Lower lobe of right lung (tissue), 2 donors: ENCODE measurements around the gene SLC7A6. TPM values are rescaled to one million over a fixed set of nuclear protein-coding genes. Genes with fewer than 3 reads are reported as not detected.

ENCODE experiments used
- ATAC-seq, 2 donors: fragments of 200-7000 bp; cut with Tn5 transposase; one replicate each; pipeline ENCODE4 v1.9.1; 2020 to 2022; ENCODE audit warnings: mild to moderate bottlenecking in 2 of 2, moderate library complexity in 2 of 2
- DNase-seq: peaks from one replicate; pipeline ENCODE4 v3.0.0-alpha.2; 2020
- H3K27ac ChIP-seq: fragments of 200-600 bp; one replicate; pipeline ENCODE4 v1.8.0; 2022
- H3K27me3 ChIP-seq: fragments of 200-600 bp; one replicate; pipeline ENCODE4 v1.8.0; 2022; ENCODE audit warnings: low read depth
- H3K36me3 ChIP-seq: fragments of 200-600 bp; one replicate; pipeline ENCODE4 v1.8.0; 2022; ENCODE audit warnings: mild to moderate bottlenecking
- H3K4me1 ChIP-seq: fragments of 200-600 bp; one replicate; pipeline ENCODE4 v1.8.0; 2022
- H3K4me3 ChIP-seq: fragments of 200-600 bp; one replicate; pipeline ENCODE4 v1.8.0; 2022; ENCODE audit warnings: mild to moderate bottlenecking
- H3K9me3 ChIP-seq: fragments of 200-600 bp; one replicate; pipeline ENCODE4 v1.8.0; 2022
- intact Hi-C: fragments of 100-400 bp; cut with DNase I; formaldehyde crosslinking; loops from one replicate; pipeline ENCODE4 v1.11.0; 2022
- total RNA-seq: library from RNA; stranded (reverse); fragmentation: NEBNext Ultra II Directional; extraction: Animal tissue kit (Norgen Biotek cat#: 25700); gene quantifications from one replicate; pipeline ENCODE4 v1.2.1, GENCODE V29; 2021
- TF ChIP-seq, protein P1 (sequence below): fragments of 200-600 bp; IDR thresholded peaks from one replicate; pipeline ENCODE4 v1.8.0; 2022; ENCODE audit warnings: antibody characterized with exemption, mild to moderate bottlenecking
- donor health status: DM: no; HTN: yes; CAD: no; lungs with severe emphysema.

SLC7A6 gene
- total RNA-seq, 1 donor from 2014 or later = 47.1 TPM

DNA sequence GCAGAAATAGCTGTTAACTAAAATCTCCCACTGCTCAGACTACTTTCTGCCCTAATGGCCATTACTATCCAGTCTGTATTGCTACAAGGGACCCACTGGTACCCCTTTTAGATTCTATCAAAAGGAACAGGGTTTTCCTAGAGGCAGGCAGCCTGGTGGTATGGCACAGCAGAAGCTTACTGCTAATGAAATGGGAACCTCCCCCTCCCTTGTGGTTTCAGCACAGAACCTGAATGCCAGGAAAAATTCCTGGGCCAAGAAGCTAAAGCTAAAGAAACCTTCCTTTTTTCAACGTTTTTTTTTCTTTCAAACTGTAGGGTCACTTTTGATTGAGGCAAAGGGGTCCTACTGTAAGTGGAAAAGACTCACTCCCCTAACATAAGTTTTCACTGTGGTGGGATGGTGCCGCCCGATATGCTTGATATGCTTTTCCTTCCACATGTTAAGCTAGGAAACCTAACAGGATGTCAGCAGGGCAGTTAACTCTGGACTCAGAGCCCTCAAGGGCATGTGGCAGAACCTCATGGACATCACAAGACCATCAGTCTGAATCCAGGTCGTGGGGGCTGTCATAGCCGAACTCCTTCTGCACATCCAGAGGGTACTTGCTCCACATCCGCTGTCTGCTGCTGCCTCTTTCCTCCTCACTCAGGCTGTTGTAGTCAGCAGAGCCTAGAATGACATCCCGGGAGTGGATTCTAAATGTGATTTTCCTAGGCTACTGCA, 36.6 kb downstream of the SLC7A6 start:
- Histone ChIP-seq H3K4me3 (no peak overlapping the region), H3K27me3 (no peaks in the 10 kb centered on the region), H3K27ac (no peak overlapping the region), H3K4me1 (no peaks in the 10 kb centered on the region), H3K36me3 (peaks cover 100% of the 10 kb centered on the region), H3K9me3 (no peaks in the 10 kb centered on the region)
- intact Hi-C loops = no loop called here
- ATAC-seq (no peak), DNase-seq (no peak)
- TF ChIP-seq, protein P1, sequence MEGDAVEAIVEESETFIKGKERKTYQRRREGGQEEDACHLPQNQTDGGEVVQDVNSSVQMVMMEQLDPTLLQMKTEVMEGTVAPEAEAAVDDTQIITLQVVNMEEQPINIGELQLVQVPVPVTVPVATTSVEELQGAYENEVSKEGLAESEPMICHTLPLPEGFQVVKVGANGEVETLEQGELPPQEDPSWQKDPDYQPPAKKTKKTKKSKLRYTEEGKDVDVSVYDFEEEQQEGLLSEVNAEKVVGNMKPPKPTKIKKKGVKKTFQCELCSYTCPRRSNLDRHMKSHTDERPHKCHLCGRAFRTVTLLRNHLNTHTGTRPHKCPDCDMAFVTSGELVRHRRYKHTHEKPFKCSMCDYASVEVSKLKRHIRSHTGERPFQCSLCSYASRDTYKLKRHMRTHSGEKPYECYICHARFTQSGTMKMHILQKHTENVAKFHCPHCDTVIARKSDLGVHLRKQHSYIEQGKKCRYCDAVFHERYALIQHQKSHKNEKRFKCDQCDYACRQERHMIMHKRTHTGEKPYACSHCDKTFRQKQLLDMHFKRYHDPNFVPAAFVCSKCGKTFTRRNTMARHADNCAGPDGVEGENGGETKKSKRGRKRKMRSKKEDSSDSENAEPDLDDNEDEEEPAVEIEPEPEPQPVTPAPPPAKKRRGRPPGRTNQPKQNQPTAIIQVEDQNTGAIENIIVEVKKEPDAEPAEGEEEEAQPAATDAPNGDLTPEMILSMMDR = no peak

DNA sequence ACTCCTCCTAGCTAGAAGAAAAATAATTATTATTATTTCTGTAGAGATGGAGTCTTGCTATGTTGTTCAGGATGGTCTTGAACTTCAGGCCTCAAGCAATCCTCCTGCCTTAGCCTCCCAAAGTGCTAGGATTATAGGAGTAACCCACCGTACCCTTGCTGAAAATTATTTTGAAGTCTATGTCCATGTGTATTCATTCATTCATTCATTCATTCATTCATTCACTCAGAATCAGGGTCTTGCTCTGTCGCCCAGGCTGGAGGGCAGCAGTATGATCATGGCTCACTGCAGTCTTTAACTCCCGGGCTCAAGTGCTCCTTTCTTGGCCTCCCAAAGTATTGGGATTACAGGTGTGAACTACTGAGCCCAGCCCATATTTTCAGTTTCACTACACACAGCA, 42.3 kb downstream of the SLC7A6 start:
- peaks cover 78% of the 10 kb centered on the region for H3K36me3 ChIP-seq
- no peaks in the 10 kb centered on the region for H3K9me3 ChIP-seq
- H3K27me3 ChIP-seq = no peaks in the 10 kb centered on the region
- no peak overlapping the region for H3K4me3 ChIP-seq
- no peak for ATAC-seq
- DNase-seq = no peak
- intact Hi-C loops = no loop called here
- TF ChIP-seq, protein P1 = no peak
- H3K27ac ChIP-seq = no peak overlapping the region
- peaks cover 34% of the 10 kb centered on the region for H3K4me1 ChIP-seq

GRCh38 chr16:68309799-68310198, 45.5 kb downstream of the SLC7A6 start:
- Histone ChIP-seq H3K9me3 (no peaks in the 10 kb centered on the region), H3K4me1 (peaks cover 46% of the 10 kb centered on the region), H3K36me3 (peaks cover 46% of the 10 kb centered on the region), H3K27me3 (no peaks in the 10 kb centered on the region), H3K27ac (peak overlapping the region; percentile 86), H3K4me3 (peak overlapping the region; percentile 98)
- DNase-seq = no peak
- TF ChIP-seq, protein P1 = no peak
- intact Hi-C loops = no loop called here
- no peak for ATAC-seq

DNA sequence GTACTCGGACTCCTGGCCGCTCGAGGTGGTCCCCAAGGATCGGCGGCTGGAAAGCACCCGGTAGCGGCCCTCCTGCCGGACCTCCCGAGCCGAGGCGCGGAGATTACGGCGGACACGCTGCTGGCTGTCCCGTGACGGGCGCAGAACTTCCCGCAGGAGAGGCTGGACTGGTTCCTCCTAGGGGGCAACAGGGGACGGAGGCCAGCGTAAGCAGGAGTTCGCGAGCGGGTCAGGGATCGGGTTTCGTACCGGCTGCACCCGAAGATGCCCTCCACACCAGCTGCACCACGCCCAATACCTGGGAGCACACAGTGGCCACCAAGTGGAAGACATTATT, 46.1 kb downstream of the SLC7A6 start:
- Histone ChIP-seq H3K36me3 (peaks cover 40% of the 10 kb centered on the region), H3K4me1 (peaks cover 46% of the 10 kb centered on the region), H3K27ac (peak overlapping the region; percentile 86), H3K4me3 (peak overlapping the region; percentile 98), H3K9me3 (no peaks in the 10 kb centered on the region), H3K27me3 (no peaks in the 10 kb centered on the region)
- intact Hi-C loops = no loop called here
- no peak for DNase-seq
- peak; percentile 60 to 67 for ATAC-seq
- TF ChIP-seq, protein P1 = no peak

DNA sequence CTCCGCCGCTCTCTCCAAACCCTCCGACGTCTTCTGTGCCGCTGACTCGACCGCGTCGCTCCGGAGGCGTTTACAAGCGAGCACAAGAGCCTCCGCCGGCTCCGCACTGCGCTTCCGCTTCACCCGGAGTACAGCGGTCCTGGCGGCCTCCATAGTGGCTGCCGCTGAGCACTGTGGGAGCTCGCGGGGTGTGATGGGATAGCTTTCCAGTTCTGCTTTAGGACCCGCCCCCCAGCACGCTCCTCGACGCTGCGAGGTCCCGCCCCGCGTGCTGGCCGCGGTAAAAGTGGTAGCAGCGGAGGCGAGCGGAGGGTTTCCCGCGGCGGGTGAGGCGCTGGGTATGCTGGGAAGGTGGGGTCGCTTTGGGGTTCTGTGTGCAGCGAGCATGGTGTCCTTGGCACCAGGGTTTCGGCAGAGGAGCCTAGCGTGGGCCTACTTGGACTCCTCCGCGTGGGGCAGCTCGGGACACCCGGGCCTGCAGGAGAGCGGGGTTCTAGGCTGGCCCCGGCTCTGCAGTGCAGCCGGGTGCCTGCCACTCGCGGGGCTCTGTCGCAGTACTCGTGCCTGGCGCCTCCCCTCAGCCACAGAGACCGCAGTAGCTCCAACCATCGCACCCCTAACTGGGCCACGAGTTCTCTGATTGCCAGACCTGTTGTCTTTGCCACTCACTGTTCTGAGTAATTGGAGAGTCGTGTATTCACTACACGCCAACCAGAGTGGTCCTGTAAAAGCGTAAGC, 46.6 kb downstream of the SLC7A6 start, which contains the start of the genes PRMT7 and SLC7A6OS:
TSS of gene PRMT7 (plus strand) at position 246 of the 738 bp plus-strand sequence. CDS start 4,961 bp downstream, outside the sequence.
TSS of gene SLC7A6OS (minus strand) at position 173 of the 738 bp plus-strand sequence. CDS start at position 153, 20 bp downstream.
- TF ChIP-seq, protein P1 = peak; percentile 50
- H3K27me3 ChIP-seq = no peaks in the 10 kb centered on the region
- H3K9me3 ChIP-seq = no peaks in the 10 kb centered on the region
- H3K27ac ChIP-seq = peak within 1 kb of the TSS; percentile 86
- ATAC-seq = peak; percentile 100
- DNase-seq = peak; percentile 96
- peaks cover 46% of the 10 kb centered on the region for H3K4me1 ChIP-seq
- peak within 1 kb of the TSS; percentile 98 for H3K4me3 ChIP-seq
- intact Hi-C loops = no loop called here
- peaks cover 38% of the 10 kb centered on the region for H3K36me3 ChIP-seq
